HG02852 (cell line): ENCODE measurements around the gene EWSR1.

Source experiments
- ATAC-seq: cut with Tn5 transposase; IDR thresholded peaks from one replicate; pipeline ENCODE4 v1.9.1; 2021; ENCODE audit warnings: mild to moderate bottlenecking, moderate library complexity; ENCODE audit not compliant: unreplicated experiment

The EWSR1 gene

DNA sequence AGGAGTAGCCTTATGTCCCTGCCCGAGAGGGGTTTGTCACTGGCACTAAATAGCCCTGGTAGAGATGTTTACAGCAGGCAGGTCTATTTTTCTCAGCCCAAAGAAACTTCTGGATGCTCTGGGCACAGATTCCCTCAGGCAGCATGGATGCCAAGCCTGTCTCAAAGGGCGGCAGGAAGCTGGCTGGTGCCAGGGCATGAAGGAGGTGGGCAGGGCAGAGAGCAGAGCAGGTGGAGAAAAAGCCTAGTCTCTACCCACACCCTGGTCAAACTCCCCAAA is 34.3 kb downstream of the EWSR1 start:
- ATAC-seq = no peak

DNA sequence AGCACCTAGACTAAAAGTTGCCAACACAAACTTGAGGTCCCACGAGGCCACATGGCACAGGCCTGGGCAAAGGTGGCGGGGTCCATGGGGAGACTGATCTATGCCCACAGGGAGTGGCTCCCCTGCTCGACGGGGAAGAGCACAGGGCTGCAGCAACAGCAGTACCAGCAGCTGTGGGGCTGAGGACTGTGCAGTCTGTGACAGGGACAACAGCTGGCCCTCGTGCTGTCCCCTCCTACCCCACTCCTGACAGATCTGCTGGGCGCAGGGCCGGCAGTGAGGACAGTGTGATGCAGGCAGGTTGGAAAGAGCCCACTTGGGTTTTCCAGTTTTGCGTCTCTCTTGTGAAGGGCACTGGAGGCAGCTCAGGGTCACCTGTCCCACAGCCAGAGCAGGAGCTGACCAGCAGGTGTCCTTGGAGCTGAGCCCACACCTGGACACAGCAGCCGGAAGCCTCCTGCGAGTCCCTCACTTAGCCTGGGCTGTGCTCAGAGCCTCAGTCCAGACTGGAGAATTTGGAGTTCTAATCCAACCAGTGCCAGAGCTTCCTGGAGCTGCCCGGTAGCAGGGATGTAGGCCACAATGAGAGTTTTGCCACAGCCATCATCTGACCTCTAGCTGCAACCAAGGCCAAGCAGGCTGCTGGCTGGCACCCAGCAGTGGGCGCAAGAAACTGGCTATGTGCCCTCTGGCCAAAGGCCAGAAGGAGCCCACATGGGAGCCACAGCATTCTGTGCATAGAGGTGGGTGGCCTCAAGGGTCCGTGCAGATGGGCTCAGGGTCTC is 34.8 kb downstream of the EWSR1 start:
- no peak for ATAC-seq

DNA sequence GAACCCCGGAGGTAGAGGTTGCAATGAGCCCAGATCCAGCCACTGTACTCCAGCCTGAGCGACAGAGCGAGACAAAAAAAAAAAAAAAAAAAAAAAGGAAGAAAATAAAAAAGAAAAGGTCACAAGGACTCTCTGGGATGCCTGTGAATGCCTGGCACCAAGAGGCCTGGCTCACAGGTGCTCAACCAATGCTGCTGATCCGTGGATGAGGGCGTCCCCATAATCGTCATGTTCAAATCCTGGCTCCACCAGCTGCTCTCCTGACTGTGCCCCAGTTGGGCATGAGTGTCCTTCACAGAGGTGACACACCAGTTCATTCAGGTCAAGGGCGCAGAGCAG is 37.7 kb downstream of the EWSR1 start:
- no peak for ATAC-seq

DNA sequence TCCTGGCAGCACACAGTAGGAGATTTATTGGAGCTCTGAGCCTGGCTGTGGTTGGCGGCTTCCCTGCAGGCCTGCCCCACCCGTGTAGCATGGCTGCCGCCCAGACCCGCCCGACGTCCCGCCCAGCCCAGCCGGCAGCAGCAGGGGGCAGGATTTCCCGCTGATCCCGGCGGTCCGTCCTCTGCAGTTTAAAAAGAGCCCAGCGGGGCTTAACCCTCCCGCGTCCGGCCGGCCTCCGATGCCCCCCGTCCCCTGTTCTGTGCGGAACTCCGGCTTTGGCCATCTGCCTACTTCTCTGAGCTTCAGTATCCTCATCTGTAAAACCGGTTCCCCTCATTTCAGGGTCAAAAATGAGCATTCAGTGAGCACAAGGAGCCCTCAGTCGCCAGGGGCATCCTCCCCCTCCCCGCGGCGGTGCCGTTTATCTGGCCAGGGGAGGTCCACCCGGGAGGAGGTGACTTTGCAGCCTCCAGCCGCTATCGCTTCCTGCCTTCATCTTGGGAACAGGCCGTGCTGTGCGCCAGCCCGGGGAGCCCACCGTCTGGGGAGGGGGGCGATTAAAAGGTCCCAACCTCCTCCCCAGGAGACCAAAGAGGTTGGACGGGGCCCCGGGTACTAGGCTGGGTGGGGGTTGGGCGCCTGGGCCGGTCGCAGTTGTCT is 38.2 kb downstream of the EWSR1 start, which contains the start of gene GAS2L1:
Gene GAS2L1 (plus strand): TSS at position 476 of the 660 bp plus-strand sequence. CDS start 1,456 bp downstream, outside the sequence.
- no peak for ATAC-seq

DNA sequence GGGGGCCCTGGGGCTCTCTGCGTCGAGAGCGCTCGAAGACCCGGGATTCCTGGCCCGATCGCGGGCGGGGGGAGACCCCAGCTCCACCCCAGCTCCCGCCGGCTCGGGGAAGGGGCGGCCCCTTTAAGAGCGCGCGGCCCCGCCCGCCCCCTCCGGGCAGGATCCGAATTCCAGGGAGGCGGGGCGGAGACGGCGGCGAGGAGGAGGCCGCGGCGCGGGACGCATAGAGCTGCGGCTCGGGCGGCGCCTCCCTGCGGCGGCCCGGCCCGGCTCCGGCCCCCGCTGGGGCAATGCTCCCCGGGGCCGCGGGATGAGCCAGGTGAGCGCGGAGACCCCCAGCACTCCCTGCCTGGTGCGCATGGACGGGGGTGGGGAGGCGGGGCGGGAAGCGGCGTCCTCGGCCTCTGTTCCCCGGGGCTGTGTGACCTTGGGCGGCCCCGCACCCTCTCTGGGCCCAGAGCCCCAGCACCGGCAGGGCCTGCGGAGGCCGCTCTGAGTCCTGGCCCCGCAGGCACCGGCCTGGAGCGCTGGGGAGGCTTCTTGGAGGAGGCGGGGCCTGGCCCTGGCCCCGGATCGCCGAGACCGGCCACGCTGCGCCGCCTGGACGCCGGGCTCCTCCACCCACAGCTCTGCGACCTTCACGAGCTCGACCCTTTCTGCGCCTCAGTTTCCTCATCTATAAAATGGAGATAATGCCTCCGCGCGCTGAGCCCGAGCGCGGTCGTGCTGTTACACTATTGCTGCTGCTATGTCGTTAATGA is 38.9 kb downstream of the EWSR1 start:
- no peak for ATAC-seq

DNA sequence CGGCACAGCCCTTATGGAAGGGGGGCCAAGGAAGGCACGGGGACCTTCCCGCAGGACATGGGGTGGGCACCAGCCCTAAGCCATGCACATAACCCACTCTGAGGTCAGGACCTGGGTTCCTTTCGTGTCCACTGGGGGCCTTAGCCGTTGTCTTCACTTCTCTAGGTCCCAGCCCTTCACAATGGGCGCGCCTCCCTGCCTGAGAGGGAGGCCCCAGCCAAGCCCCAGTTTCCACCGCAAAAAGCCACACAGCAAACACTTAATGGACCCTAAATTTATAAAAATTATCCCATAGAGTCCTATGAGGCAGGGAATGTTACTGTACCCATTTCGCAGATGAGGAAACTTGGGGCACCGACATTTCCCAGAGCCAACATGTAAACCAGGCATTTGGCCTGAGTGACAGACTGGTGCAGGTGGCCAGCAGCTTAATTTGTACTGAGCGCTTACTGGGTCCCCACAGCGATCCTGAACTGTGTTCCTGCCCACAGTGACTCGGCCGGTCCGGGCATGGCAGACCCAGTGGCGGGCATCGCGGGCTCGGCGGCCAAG is 39.6 kb downstream of the EWSR1 start:
- ATAC-seq = no peak

DNA sequence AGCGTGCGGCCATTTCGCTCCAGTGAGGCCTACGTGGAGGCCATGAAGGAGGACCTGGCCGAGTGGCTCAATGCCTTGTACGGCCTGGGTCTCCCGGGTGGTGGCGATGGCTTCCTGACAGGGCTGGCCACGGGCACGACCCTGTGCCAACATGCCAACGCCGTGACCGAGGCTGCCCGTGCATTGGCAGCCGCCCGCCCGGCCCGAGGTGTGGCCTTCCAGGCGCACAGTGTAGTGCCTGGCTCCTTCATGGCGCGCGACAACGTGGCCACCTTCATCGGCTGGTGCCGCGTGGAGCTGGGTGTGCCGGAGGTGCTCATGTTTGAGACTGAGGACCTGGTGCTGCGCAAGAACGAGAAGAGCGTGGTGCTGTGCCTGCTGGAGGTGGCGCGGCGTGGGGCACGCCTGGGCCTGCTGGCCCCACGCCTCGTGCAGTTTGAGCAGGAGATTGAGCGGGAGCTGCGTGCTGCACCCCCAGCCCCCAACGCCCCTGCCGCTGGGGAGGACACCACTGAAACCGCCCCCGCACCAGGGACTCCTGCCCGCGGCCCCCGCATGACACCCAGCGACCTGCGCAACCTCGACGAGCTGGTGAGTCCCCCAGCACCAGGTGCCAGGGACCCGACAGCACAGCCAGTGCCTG is 40.2 kb downstream of the EWSR1 start:
- no peak for ATAC-seq

DNA sequence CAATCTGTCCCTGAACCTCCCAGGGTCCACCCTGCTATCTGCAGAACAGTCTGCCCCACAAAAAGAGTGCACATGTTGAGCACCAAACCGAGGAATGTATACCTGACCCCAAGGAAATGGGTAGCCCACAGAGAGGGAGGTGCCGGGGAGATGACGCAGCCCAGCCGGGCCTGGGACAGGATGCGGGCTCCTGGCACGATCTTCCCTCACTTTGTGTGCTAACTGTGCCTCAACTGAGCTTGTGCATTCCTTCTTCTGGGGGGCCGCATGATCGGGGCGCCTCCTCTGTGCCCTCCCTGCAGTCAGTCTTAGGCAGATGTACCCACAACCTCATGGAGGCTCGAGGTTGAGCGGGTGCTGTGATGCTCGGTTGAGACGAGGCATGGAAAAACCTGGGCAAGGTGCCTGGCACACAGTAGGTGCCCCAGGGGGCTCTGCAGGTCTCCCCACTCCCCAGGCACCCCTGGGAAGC is 40.8 kb downstream of the EWSR1 start:
- ATAC-seq = no peak

DNA sequence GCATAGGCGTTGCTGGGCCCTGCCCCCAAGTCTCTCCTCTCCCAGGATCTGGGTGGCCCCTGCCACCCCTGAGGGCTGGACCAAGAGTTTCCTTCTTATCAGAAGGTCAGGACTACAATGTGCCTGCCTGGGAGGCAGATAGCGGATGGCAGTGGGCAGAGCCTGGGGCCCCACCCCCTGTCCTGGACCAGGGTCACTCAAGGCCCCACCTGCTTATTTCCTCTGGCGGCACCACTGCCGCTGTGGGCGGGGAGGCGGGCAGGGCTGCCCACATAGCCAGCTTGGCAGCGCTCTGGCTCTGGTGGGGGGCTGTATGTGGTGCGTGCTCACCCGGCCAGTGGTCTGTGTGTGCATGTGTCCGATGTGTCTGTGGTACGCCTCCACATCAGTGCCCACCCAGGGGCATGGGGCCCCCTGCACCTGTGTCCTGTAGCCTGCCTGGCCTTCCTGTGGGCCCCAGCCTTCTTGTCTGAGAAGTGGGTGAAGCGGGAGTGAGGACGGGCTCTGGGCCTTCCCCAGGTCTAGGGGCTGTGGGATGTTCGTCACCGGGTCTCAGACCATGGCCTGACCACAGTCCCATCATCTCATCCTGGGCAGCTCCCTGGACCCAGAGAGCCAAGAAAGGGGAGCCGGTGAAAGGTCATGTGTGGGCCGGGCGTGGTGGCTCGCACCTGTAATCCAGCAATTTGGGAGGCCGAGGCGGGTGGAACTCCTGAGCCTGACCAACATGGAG is 41.4 kb downstream of the EWSR1 start:
- no peak for ATAC-seq

DNA sequence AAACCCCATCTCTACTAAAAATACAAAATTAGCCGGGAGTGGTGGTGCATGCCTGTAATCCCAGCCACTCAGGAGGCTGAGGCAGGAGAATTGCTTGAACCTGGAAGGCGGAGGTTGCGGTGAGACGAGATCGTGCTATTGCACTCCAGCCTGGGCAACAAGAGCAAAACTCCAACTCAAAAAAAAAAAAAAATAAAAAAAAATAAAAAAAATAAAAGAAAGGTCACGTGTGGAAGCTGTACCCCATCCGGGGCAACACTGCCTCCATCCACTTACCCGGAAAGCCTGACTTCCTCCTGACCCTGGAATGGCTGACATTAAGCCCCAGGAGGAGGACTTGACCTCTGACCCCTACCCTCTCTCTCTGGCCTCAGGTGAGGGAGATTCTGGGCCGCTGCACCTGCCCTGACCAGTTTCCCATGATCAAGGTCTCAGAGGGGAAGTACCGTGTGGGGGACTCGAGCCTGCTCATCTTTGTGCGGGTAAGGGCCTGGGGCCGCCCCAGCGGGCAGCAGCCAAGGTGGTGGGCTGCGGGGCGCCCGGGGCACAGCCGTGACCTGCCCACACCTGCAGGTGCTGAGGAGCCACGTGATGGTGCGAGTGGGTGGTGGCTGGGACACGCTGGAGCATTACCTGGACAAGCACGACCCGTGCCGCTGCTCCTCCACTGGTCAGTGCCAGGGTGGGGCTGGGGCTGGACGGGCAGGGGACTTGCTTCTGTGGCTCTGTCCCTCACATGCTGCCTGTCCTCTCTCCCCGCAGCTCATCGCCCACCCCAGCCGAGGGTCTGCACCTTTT is 42.2 kb downstream of the EWSR1 start:
- ATAC-seq = no peak

DNA sequence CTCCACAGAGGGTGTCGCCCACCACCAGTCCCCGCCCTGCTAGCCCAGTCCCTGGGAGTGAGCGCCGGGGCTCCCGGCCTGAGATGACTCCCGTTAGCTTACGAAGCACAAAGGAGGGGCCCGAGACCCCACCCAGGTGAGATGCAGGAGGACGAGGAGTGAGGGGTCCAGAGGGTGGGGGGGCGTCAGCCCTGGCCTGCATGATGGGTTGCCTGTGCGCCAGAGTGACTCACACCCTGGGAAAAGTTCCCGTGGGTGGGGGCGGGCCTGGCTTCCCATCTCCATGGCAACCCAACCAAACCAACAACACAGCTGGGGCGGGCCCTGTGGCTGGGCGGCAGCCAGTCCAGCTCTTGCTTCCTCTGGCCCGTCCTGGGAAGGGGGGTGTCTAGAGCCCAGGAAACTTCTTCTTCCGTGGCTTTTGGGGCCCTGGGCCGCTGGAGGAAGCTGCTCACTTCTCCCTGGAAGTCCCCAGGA is 42.8 kb downstream of the EWSR1 start:
- ATAC-seq = no peak

DNA sequence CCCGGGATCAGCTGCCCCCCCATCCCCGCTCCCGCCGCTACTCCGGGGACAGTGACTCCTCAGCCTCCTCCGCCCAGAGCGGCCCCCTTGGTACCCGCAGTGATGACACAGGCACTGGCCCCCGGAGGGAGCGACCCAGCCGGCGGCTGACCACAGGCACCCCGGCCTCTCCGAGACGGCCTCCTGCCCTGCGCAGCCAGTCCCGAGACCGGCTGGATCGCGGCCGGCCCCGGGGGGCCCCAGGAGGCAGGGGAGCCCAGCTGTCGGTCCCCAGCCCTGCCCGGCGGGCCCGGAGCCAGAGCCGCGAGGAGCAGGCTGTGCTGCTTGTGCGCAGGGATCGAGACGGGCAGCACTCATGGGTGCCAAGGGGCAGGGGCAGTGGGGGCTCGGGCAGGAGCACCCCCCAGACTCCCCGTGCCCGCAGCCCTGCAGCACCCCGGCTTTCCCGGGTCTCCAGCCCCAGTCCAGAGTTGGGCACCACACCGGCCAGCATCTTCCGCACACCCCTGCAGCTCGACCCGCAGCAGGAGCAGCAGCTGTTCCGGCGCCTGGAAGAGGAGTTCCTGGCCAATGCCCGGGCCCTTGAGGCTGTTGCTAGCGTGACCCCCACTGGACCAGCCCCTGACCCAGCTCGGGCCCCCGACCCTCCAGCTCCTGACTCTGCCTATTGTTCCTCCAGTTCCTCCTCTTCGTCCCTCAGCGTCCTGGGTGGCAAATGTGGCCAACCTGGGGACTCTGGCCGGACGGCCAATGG is 43.6 kb downstream of the EWSR1 start:
- no peak for ATAC-seq

DNA sequence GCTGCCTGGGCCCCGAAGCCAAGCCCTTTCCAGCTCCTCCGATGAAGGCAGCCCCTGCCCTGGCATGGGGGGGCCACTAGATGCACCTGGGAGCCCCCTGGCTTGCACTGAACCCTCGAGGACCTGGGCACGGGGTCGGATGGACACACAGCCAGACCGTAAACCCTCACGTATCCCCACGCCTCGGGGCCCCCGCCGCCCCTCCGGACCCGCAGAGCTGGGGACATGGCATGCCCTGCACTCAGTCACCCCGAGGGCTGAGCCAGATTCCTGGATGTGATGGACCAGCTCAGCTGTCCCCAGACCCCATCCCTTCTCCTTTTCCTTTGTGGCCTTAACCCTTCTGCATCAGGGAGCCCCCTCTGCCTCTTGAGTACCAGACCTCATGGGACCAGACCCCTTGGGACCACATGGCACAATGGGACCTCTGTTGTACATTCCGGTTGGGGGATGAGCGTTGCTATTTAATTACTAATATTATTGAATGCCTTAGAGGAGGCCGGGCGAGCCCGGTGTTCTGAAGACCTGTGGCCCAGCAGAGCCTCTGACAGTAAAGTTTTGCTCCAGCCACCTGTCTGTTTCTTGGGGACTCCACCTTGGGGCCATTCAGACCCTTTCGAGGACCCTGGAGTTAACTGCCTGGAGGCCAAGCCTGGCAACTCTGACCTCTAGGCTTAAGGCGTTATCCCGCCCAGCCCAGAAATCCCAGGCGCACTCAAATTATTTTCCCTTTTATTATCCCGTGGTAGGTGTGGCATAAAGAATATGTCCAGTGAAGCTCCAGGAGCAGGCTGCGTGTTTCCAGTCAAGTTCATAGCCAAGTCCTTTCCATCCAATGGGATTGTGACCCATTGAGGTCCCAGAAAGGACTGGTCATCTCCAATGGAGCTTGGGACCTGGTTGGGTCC is 44.4 kb downstream of the EWSR1 start:
- no peak for ATAC-seq

DNA sequence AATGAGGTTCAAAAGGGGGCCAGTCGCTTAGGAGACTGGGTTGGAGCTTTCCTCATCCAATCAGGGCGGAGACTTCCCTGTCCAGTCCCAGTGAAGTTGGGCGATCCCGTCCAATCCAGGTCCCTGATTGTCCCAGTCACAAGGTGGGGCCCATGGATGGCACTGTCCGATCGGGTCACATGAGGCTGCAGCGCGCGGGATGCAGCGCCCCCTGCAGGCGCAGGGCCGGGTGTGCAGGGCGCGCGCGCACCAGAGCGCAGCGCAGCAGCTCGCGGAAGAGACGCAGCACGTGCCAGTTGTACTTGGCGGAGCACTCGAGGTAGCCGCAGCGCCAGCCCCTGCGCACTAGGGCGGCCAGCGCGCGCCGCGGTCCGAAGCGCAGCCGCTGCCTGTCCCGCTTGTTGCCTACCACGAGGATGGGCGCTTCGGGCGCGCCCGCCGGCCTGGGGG is 45.1 kb downstream of the EWSR1 start:
- ATAC-seq = no peak

DNA sequence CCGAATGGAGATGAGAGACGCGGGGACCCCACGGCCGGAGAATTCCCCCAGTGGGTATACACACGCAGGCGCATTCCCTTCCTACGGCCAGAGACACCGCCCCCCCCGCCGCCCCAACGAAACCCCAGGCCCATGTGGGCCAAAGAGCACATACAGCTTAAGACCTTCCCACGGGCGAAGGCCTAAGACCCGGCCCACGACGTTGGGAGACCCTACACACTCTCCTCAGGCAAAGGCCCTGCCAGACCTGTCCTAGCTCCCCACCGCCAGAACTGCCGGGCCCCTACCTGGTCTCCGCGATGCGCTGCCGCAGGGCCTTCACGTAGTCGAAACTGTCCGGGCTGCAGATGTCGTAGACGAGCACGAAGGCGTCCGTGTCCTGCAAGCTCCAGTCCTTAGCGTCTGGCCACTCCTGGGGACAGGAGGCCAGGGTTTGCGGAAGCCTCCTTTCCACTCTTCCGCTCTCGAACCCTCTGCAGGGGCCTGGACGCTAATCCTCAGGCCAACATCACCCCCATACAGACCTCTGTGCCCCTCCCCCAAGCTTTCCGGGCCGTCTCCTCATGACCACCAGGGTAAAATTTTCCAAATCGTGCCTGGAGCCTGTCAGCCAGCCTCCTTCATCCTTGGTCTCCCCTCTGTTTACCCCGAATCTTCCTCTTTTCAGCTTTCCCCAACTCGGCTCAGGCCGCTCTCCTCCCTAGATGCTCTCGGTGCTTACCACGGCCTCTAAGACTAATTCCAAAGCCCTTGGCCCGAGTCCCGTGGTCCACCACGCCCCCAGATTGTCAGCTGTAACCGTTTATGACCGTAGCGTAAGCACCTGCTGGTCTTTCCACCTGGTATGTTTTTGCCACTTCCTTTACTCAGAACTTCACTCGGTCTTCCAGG is 45.8 kb downstream of the EWSR1 start:
- ATAC-seq = no peak

DNA sequence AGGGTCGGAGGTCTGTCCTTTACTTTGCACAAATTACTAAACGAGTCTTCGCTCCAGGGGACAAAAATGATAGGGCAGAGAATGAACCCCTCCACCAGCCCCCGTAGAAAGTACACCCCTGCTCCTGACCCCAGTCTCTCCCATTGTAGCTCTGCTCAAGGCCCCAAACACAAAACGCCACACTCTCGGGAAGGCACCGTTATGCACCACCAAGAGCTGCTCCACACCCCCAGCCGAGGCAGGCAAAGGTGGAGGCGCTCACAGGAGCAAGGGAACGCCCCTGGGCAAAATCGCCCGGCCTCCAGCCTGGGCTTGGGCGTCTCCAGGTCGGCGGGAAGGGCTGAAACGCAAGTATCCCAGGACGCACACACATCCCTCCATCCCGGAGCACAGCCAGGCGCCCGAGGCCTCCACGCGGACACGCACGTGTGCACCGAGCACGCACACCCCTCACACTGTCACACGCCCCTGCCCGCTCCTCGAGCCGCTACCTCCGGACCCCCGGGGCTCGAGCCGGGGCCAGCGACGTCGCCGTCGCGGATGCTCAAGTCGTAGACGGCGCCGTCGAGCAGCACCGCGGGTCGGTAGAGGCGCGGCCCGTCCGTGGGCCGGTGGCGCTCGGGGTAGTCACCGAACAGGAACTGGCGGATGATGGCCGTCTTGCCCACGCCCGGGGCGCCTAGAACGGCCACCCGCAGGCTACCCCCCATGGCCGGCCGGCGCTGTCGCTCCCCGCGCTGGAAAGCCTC is 46.6 kb downstream of the EWSR1 start:
- no peak for ATAC-seq
